HepG2 (cell line): ENCODE measurements around the gene SYT11. TPM values are rescaled to one million over a fixed set of nuclear protein-coding genes. Genes with fewer than 3 reads are reported as not detected.

ENCODE experiments used
- E2F5 ChIP-seq: sonication (generic); formaldehyde crosslinking; conservative IDR thresholded peaks from 2 replicates; pipeline ENCODE4 v1.4.0; 2020; ENCODE audit warnings: missing genetic modification reagents
- ETV5 ChIP-seq: IDR thresholded peaks from 2 replicates; pipeline ENCODE4 v1.6.1; 2018; ENCODE audit warnings: missing biosample characterization, missing genetic modification reagents, inconsistent platforms, borderline replicate concordance
- GABPA ChIP-seq, 2 experiments: IDR thresholded peaks; 2 replicates each; pipeline ENCODE4 v1.6.1; 2011 to 2016; ENCODE audit warnings: low read depth in 2 of 2, low read length in 1 of 2, missing biosample characterization in 1 of 2, missing genetic modification characterization in 1 of 2
- GATAD2A ChIP-seq: IDR thresholded peaks from 2 replicates; pipeline ENCODE4 v1.6.1; 2016
- IRF9 ChIP-seq: sonication (generic); formaldehyde crosslinking; IDR thresholded peaks from 2 replicates; pipeline ENCODE4 v1.8.0; 2022; ENCODE audit warnings: missing genetic modification reagents, mild to moderate bottlenecking, borderline replicate concordance
- MEIS2 ChIP-seq: sonication (generic); formaldehyde crosslinking; IDR thresholded peaks from 2 replicates; pipeline ENCODE4 v1.9.0; 2021; ENCODE audit warnings: mild to moderate bottlenecking, missing genetic modification reagents
- RXRB ChIP-seq: IDR thresholded peaks from 2 replicates; pipeline ENCODE4 v1.6.1; 2016; ENCODE audit warnings: borderline replicate concordance, missing genetic modification reagents, missing compliant biosample characterization
- SOX13 ChIP-seq, 3 experiments: fragments of 450-650 bp in 1 of 3; sonication (generic) in 1 of 3; formaldehyde crosslinking in 1 of 3; IDR thresholded peaks in 2 of 3; conservative IDR thresholded peaks in 1 of 3; 2 replicates each; pipeline versions ENCODE4 v1.5.0 to v1.6.1; 2016 to 2020; ENCODE audit warnings: antibody characterized with exemption in 1 of 3, mild to moderate bottlenecking in 1 of 3, missing compliant biosample characterization in 1 of 3, missing genetic modification reagents in 1 of 3, moderate library complexity in 1 of 3
- TFDP2 ChIP-seq: sonication (generic); formaldehyde crosslinking; IDR thresholded peaks from 2 replicates; pipeline ENCODE4 v1.4.0; 2020; ENCODE audit warnings: missing genetic modification reagents
- YEATS2 ChIP-seq: sonication (generic); formaldehyde crosslinking; IDR thresholded peaks from 2 replicates; pipeline ENCODE4 v1.4.0; 2020; ENCODE audit warnings: missing genetic modification reagents, borderline replicate concordance
- ZFP1 ChIP-seq: IDR thresholded peaks from 2 replicates; pipeline ENCODE4 v1.6.1; 2016
- ZGPAT ChIP-seq: IDR thresholded peaks from 2 replicates; pipeline ENCODE4 v1.6.1; 2016; ENCODE audit warnings: mild to moderate bottlenecking
- ZNF101 ChIP-seq: sonication (generic); formaldehyde crosslinking; IDR thresholded peaks from 2 replicates; pipeline ENCODE4 v1.4.0; 2020; ENCODE audit warnings: mild to moderate bottlenecking, low read depth, missing genetic modification reagents, borderline replicate concordance
- ZNF362 ChIP-seq: sonication (generic); formaldehyde crosslinking; IDR thresholded peaks from 2 replicates; pipeline ENCODE4 v1.4.0; 2020; ENCODE audit warnings: missing genetic modification reagents, mild to moderate bottlenecking, borderline replicate concordance
- ZNF574 ChIP-seq: sonication (generic); formaldehyde crosslinking; IDR thresholded peaks from 2 replicates; pipeline ENCODE4 v1.4.0; 2020; ENCODE audit warnings: missing genetic modification reagents
- polyA plus RNA-seq, 8 experiments: library from polyadenylated mRNA; depleted of rRNA in 3 of 8; stranded (reverse) in 7 of 8; unstranded in 1 of 8; fragments of >200 nt; fragmentation: Illumina TruSeq in 4 of 8; extraction: Trizol in 4 of 8; gene quantifications; 2 replicates each; pipeline versions ENCODE4 v1.2.1 to v1.2.3, GENCODE V29; 2011 to 2016; ENCODE audit warnings: low read depth in 4 of 8, missing spikeins in 1 of 8, mixed read lengths in 1 of 8; ENCODE audit not compliant: insufficient read depth in 1 of 8
- total RNA-seq, 5 experiments: library from RNA; depleted of rRNA; stranded (reverse); fragments of >200 nt; fragmentation: Illumina TruSeq; extraction: Trizol; gene quantifications; 2 replicates each; pipeline ENCODE4 v1.2.3, GENCODE V29; 2016; ENCODE audit warnings: low read depth in 1 of 5

The SYT11 gene
- total and polyA plus RNA-seq, 2 of the 13 experiments (the other 11 are each of a cell fraction or from before 2014, with no cell fraction given): 0.22 to 0.59 TPM

- peak; percentile 58; the same call in 1 of the 2 replicates for TF ChIP-seq ZNF362 (CRISPR knock-in tag)
- 0 out of 2 replicates have a peak, but pooled peaks have one; percentile 19 for TF ChIP-seq ZFP1
- peak; percentile 38; the same call in 1 of the 2 replicates for TF ChIP-seq YEATS2 (CRISPR knock-in tag)
- no peak; the same call in 1 of the 2 replicates for TF ChIP-seq ETV5 (CRISPR knock-in tag)
- peak; percentile 33; the same call in 1 of the 2 replicates for TF ChIP-seq GATAD2A (CRISPR knock-in tag)
- TF ChIP-seq MEIS2 (CRISPR knock-in tag): peak; percentile 59; the same call in 1 of the 2 replicates
- no peak for TF ChIP-seq ZNF101
- TF ChIP-seq RXRB (CRISPR knock-in tag): peak; percentile 24; the same call in 1 of the 2 replicates
- peak; percentile 61 for TF ChIP-seq ZNF574
- peak; percentile 45; the same call in 1 of the 2 replicates for TF ChIP-seq ZGPAT (CRISPR knock-in tag)
- no peak for TF ChIP-seq SOX13 (IDR thresholded peaks at IDR 0.05)
- TF ChIP-seq SOX13 (CRISPR knock-in tag; conservative IDR thresholded peaks at IDR 0.05 in 1 of 2, IDR thresholded peaks at IDR 0.05 in 1 of 2): 0 out of 4 replicates have a peak, but pooled peaks of 1 of the 2 experiments have one; percentile 15
- peak; percentile 50 for TF ChIP-seq TFDP2 (CRISPR knock-in tag)
- no peak for TF ChIP-seq E2F5 (CRISPR knock-in tag)
- no peak for TF ChIP-seq GABPA (IDR thresholded peaks at IDR 0.05; ENCODE audit: low read depth, low read length)
- TF ChIP-seq GABPA (CRISPR knock-in tag; IDR thresholded peaks at IDR 0.05; ENCODE audit: low read depth): peak; percentile 73
- TF ChIP-seq IRF9 (CRISPR knock-in tag): no peak
These were observed 52.0 kb downstream of the SYT11 start, which contains the start of gene RIT1 (continued) for GRCh38 chr1:155911156-155912055.
